PFSK-1 (cell line): ENCODE measurements around the gene IMPDH2.

ENCODE experiments used
- POLR2AphosphoS5 ChIP-seq: IDR thresholded peaks from 2 replicates; pipeline ENCODE4 v1.6.1; 2012; ENCODE audit warnings: low read depth, mild to moderate bottlenecking, control low read depth, low read length, moderate library complexity
- SIN3A ChIP-seq: IDR thresholded peaks from 2 replicates; pipeline ENCODE4 v1.6.1; 2012; ENCODE audit warnings: mild to moderate bottlenecking, low read length, moderate library complexity, borderline replicate concordance; ENCODE audit not compliant: insufficient read depth

- TF ChIP-seq SIN3A: no peak
- TF ChIP-seq POLR2AphosphoS5: no peak
These were observed 46.5 kb downstream of the IMPDH2 start for GRCh38 chr3:48982686-48983085.
